ENCODE results near the gene CNMD.

Gene CNMD

GRCh38 chr13:52673465-52673864 lies 66.2 kb downstream of the CNMD start:
- no peak for DNase-seq

- DNase-seq: no peak
Observed at GRCh38 chr13:52670726-52671125, 68.9 kb downstream of the CNMD start.

GRCh38 chr13:52669677-52670076 lies 69.9 kb downstream of the CNMD start:
- DNase-seq: no peak

- peak in 1 of 6 experiments; percentile 9 for DNase-seq
Observed at GRCh38 chr13:52665325-52665724, 74.3 kb downstream of the CNMD start.

- no peak for DNase-seq
Observed at GRCh38 chr13:52664272-52664671, 75.3 kb downstream of the CNMD start.

GRCh38 chr13:52659340-52659739 lies 80.3 kb downstream of the CNMD start:
- no peak for DNase-seq
